ENCODE results near the gene ANKRD13A. TPM values are rescaled to one million over a fixed set of nuclear protein-coding genes. Genes with fewer than 3 reads are reported as not detected.

ANKRD13A gene
- total and polyA plus RNA-seq, 2 of the 13 experiments (the other 11 are each of a cell fraction or from before 2014, with no cell fraction given): 34.1 to 41.6 TPM

- TF ChIP-seq ZNF646 (CRISPR knock-in tag; IDR thresholded peaks at IDR 0.05): 0 out of 2 replicates have a peak, but pooled peaks have one; percentile 47
- no peak for TF ChIP-seq PBX2 (CRISPR knock-in tag; IDR thresholded peaks at IDR 0.05)
- TF ChIP-seq BCL3 (CRISPR knock-in tag; IDR thresholded peaks at IDR 0.05): peak; percentile 79; the same call in 1 of the 2 replicates
- no peak for TF ChIP-seq TERF1 (CRISPR knock-in tag; IDR thresholded peaks at IDR 0.05)
- peak; percentile 23; the same call in 1 of the 2 replicates for TF ChIP-seq ATF7-NPFF (CRISPR knock-in tag; IDR thresholded peaks at IDR 0.05; ENCODE audit: low read depth)
- TF ChIP-seq NR2F6 (IDR thresholded peaks at IDR 0.05): no peak
- 0 out of 2 replicates have a peak, but pooled peaks have one; percentile 10 for TF ChIP-seq NR2F6 (CRISPR knock-in tag; IDR thresholded peaks at IDR 0.05)
- peak; percentile 90 for TF ChIP-seq RBFOX2 (IDR thresholded peaks at IDR 0.05; ENCODE audit: low read depth, low read length)
- TF ChIP-seq ZNF276 (CRISPR knock-in tag; IDR thresholded peaks at IDR 0.05; ENCODE audit: low read depth): 0 out of 2 replicates have a peak, but pooled peaks have one; percentile 30
- 0 out of 2 replicates have a peak, but pooled peaks have one; percentile 53 for TF ChIP-seq ZNF136 (CRISPR knock-in tag; IDR thresholded peaks at IDR 0.05; ENCODE audit: low read depth)
- TF ChIP-seq ZBTB37 (CRISPR knock-in tag; IDR thresholded peaks at IDR 0.05): no peak
- peak; percentile 93 for TF ChIP-seq KAT8 (CRISPR knock-in tag; IDR thresholded peaks at IDR 0.05)
- TF ChIP-seq AHR (CRISPR knock-in tag; IDR thresholded peaks at IDR 0.05): no peak
Observed at GRCh38 chr12:109995686-109996482, 3.3 kb upstream of the ANKRD13A start, which contains the start of gene GIT2 (continued).

Measured in HepG2 (cell line).